Peyer's patch (tissue), 4 donors: ENCODE measurements around the gene CBLN1.

Experiments used
- POLR2A ChIP-seq, 2 donors: fragments of 450-650 bp; IDR thresholded peaks; one replicate each; pipeline ENCODE4 v1.5.1; 2017; ENCODE audit warnings: antibody characterized with exemption in 2 of 2, mild to moderate bottlenecking in 2 of 2, moderate library complexity in 2 of 2
- TF ChIP-seq, protein P1 (sequence below), 6 experiments: fragments of 450-650 bp in 4 of 6; fragments of 200-600 bp in 2 of 6; sonication (generic) in 1 of 6; IDR thresholded peaks; one replicate each; pipeline ENCODE4 v1.5.1; 2017 to 2019; ENCODE audit warnings: antibody characterized with exemption in 6 of 6, mild to moderate bottlenecking in 3 of 6, moderate library complexity in 1 of 6

DNA sequence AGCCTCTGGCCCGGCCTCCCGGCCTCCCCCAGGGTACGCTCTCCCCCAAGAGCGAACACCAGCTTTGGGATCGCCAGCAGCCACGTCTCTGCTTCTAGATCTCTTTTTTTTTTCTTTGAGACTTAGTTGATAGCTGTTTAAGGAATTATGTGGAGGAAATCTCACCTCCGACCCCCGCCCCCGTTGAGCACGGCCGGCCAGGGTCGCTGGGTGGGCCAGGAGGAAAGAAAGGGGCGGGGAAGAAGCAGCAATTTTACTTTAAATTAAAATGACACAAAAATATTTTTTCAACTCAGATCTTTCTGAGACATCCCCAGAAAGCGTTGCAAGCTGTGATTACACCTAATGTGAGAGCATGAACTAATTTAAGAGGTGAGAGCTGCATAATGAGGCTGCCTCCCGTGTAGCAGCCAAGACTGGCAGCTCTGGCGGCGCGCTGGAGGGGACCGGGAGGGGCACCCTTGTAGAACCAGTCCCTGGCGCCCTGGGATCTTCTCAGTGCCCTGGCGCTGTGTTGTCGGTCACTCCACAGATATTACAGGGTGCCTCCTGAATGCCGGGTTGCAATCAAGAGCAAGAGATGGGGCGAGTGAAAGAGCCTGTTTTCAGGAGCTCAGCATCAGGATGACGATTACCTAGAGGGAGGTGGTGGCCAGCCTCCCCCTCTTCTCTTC, 1.9 kb upstream of the CBLN1 start:
- TF ChIP-seq, protein P1, sequence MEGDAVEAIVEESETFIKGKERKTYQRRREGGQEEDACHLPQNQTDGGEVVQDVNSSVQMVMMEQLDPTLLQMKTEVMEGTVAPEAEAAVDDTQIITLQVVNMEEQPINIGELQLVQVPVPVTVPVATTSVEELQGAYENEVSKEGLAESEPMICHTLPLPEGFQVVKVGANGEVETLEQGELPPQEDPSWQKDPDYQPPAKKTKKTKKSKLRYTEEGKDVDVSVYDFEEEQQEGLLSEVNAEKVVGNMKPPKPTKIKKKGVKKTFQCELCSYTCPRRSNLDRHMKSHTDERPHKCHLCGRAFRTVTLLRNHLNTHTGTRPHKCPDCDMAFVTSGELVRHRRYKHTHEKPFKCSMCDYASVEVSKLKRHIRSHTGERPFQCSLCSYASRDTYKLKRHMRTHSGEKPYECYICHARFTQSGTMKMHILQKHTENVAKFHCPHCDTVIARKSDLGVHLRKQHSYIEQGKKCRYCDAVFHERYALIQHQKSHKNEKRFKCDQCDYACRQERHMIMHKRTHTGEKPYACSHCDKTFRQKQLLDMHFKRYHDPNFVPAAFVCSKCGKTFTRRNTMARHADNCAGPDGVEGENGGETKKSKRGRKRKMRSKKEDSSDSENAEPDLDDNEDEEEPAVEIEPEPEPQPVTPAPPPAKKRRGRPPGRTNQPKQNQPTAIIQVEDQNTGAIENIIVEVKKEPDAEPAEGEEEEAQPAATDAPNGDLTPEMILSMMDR (IDR thresholded peaks at IDR 0.05) = no peak
- no peak for TF ChIP-seq POLR2A (IDR thresholded peaks at IDR 0.05)
